Progenitor cell of endocrine pancreas (in vitro differentiated cells): ENCODE results near the gene RYR3. TPM values are rescaled to one million over a fixed set of nuclear protein-coding genes. Genes with fewer than 3 reads are reported as not detected.
"Not testable (repeated sequence)": the region's sequence is repeated elsewhere in the genome, so short reads cannot be mapped to it uniquely, and the experiment has no call there.

ENCODE experiments used
- DNase-seq: peaks from one replicate; pipeline ENCODE4 v3.0.0; 2021; ENCODE audit warnings: low spot score; ENCODE audit not compliant: unreplicated experiment
- H3K27ac Mint-ChIP-seq: 2 replicates; pipeline ENCODE4 v1.8.0; 2021; ENCODE audit warnings: mild to moderate bottlenecking, moderate library complexity, mixed read lengths
- H3K27me3 Mint-ChIP-seq: 2 replicates; pipeline ENCODE4 v1.8.0; 2021; ENCODE audit warnings: mixed read lengths
- H3K36me3 Mint-ChIP-seq: 2 replicates; pipeline ENCODE4 v1.8.0; 2022; ENCODE audit warnings: mixed read lengths; ENCODE audit not compliant: insufficient read depth
- H3K4me1 Mint-ChIP-seq: 2 replicates; pipeline ENCODE4 v1.8.0; 2021; ENCODE audit warnings: low read depth, mixed read lengths
- H3K4me3 Mint-ChIP-seq: 2 replicates; pipeline ENCODE4 v1.8.0; 2021; ENCODE audit warnings: low read depth, mild to moderate bottlenecking, moderate library complexity, mixed read lengths
- H3K9me3 Mint-ChIP-seq: 2 replicates; pipeline ENCODE4 v1.8.0; 2021; ENCODE audit warnings: low read depth, mixed read lengths
- CTCF ChIP-seq: fragments of 200-600 bp; sonication (generic); IDR thresholded peaks from one replicate; pipeline ENCODE4 v1.5.0; 2021; ENCODE audit warnings: antibody characterized with exemption, mild to moderate bottlenecking; ENCODE audit not compliant: unreplicated experiment
- total RNA-seq: library from RNA; stranded (reverse); gene quantifications from 2 replicates; pipeline ENCODE4 v1.2.1, GENCODE V29; 2021

Gene RYR3
- total RNA-seq, 1 donor from 2014 or later = 0.07 TPM

DNA sequence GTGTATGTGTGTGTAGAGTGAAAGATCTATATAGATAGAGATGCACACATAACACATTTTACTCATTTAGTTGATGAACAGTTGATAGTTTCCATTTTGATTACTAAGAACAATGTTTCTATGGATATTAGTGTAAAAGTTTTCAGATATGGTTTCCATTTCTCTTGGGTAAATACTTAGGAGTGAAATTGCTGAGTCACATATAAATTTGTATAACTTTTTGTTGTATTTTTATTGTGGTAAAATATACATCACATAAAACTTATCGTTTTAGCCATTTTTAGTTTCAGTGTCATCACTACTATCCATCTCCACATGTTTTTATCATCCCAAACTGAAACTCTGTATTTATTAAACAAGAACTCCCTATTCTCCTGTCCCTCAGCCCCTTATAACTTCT, 258.3 kb downstream of the RYR3 start:
- DNase-seq = no peak
- H3K4me1 Mint-ChIP-seq = no peaks in the 10 kb centered on the region
- H3K27me3 Mint-ChIP-seq = no peaks in the 10 kb centered on the region
- no peak overlapping the region for H3K4me3 Mint-ChIP-seq
- no peak for TF ChIP-seq CTCF
- no peaks in the 10 kb centered on the region for H3K36me3 Mint-ChIP-seq
- peaks cover 3% of the 10 kb centered on the region for H3K9me3 Mint-ChIP-seq
- no peak overlapping the region for H3K27ac Mint-ChIP-seq

DNA sequence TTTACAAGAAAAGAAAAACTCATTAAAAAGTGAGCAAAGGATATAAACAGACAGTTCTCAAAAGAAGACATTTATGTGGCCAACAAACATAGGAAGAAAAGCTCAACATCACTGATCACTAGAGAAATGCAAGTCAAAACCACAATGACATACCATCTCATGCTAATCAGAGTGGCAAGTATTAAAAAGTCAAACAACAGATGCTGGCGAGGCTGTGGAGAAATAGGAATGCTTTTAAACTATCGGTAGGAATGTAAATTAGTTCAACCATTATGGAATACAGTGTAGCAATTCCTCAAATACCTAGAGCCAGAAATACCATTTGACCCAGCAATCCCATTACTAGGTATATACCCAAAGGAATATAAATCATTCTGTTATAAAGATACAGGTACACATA, 267.1 kb downstream of the RYR3 start:
- H3K27me3 Mint-ChIP-seq = not testable (repeated sequence)

GRCh38 chr15:33580526-33580925, 269.8 kb downstream of the RYR3 start:
- TF ChIP-seq CTCF = no peak
- Mint-ChIP-seq H3K9me3 (peaks cover 5% of the 10 kb centered on the region), H3K27ac (no peak overlapping the region), H3K27me3 (no peaks in the 10 kb centered on the region), H3K4me3 (no peak overlapping the region), H3K4me1 (peaks cover 9% of the 10 kb centered on the region), H3K36me3 (no peaks in the 10 kb centered on the region)
- DNase-seq = no peak

More for the DNA sequence above, 267.1 kb downstream of the RYR3 start:
- H3K9me3 Mint-ChIP-seq = peaks cover 10% of the 10 kb centered on the region
- not testable (repeated sequence) for H3K36me3 Mint-ChIP-seq, DNase-seq, H3K27ac Mint-ChIP-seq, H3K4me1 Mint-ChIP-seq, H3K4me3 Mint-ChIP-seq

DNA sequence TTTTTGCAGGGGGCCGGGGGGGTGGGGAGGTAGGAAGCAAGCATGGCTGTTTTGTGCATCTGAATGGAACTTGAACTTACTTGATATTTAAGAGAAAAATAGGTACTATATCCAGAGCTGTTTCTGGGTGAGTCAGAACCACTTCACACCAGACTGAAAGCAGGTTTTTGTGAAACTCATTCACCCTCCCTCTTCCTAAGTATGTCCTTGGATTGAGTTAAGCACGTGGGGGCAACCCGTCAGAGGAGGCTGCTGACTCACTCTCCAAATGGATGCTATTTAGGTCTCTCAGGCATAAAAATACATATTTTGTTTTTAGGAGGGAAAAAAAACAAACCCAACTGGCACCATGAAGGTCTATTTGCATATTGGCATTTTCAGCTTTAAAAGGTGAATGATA, 270.3 kb downstream of the RYR3 start:
- DNase-seq = no peak
- H3K9me3 Mint-ChIP-seq = peaks cover 4% of the 10 kb centered on the region
- no peak overlapping the region for H3K27ac Mint-ChIP-seq
- TF ChIP-seq CTCF = no peak
- peaks cover 9% of the 10 kb centered on the region for H3K4me1 Mint-ChIP-seq
- no peak overlapping the region for H3K4me3 Mint-ChIP-seq
- no peaks in the 10 kb centered on the region for H3K27me3 Mint-ChIP-seq
- H3K36me3 Mint-ChIP-seq = no peaks in the 10 kb centered on the region

GRCh38 chr15:33584797-33585196, 274.0 kb downstream of the RYR3 start:
- no peak for TF ChIP-seq CTCF
- DNase-seq = no peak
- no peak overlapping the region for H3K27ac Mint-ChIP-seq
- no peaks in the 10 kb centered on the region for H3K36me3 Mint-ChIP-seq
- peaks cover 2% of the 10 kb centered on the region for H3K9me3 Mint-ChIP-seq
- no peak overlapping the region for H3K4me3 Mint-ChIP-seq
- peaks cover 9% of the 10 kb centered on the region for H3K4me1 Mint-ChIP-seq
- no peaks in the 10 kb centered on the region for H3K27me3 Mint-ChIP-seq

DNA sequence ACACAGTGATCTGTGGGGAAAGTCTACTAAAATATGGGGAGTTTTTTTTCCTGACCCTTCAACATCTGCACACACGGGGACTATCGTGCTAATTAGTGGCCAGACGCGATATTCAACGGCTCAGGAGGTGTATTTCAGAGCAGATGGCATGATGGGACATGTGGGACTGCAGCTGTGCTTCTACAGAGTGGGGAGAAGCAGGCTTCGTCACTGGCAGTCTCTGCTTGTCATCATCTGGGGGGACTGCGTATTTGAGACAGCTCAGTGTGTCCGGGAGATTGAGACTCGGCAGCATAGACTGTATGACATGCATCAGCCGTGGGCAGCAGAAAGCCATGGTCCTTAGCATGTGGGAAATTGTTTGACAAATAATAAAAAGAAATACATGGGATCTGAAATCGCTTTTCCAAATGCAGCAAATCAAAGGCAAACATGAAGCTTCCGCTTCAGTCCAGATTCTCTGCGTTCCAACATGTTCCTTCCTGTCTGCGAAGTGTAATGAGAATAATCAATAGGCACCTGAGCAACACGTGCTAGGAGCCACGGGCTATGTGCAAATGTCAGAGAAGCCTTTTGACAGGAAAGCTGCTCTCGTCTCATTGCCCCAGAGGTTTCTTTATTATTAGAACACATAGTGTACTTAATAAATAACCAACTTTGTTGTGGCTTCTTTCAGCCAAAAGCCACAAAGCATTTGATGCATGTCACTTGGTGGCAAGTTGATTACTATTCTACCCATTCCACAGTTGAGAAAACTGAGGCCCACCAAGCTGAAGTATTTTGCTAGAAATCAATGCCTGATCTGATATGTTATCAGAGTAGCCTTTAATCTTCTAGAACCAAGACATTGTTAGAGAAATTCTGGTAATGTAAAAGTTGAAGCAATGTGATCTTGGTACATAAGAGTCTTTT, 276.3 kb downstream of the RYR3 start:
- no peak overlapping the region for H3K4me3 Mint-ChIP-seq
- H3K27ac Mint-ChIP-seq = no peak overlapping the region
- no peak for DNase-seq
- H3K27me3 Mint-ChIP-seq = no peaks in the 10 kb centered on the region
- no peak for TF ChIP-seq CTCF
- peaks cover 3% of the 10 kb centered on the region for H3K9me3 Mint-ChIP-seq
- peaks cover 4% of the 10 kb centered on the region for H3K4me1 Mint-ChIP-seq
- no peaks in the 10 kb centered on the region for H3K36me3 Mint-ChIP-seq
